GM19397 (cell line): ENCODE measurements around the gene LTBP1.

Experiments
- ATAC-seq: cut with Tn5 transposase; IDR thresholded peaks from one replicate; pipeline ENCODE4 v1.9.1; 2021; ENCODE audit warnings: mild to moderate bottlenecking, moderate library complexity; ENCODE audit not compliant: unreplicated experiment

LTBP1 gene

DNA sequence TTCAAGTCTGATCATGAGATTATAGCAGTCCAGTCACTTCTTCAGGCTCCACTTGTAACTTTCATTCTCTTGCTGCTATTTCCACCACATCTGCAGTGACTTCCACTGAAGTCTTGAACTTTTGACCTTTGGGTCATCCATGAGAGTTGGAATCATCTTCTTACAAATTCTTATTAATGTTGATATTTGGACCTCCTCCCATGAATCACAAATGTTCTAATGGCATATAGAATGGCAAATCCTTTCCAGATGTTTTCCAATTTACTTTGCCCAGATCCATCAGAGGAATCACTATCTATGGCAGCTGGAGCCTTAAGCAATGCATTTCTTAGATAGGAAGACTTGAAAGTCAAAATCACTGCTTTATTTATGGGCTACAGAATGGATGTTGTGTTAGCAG, 159.4 kb downstream of the LTBP1 start:
- ATAC-seq = no peak

DNA sequence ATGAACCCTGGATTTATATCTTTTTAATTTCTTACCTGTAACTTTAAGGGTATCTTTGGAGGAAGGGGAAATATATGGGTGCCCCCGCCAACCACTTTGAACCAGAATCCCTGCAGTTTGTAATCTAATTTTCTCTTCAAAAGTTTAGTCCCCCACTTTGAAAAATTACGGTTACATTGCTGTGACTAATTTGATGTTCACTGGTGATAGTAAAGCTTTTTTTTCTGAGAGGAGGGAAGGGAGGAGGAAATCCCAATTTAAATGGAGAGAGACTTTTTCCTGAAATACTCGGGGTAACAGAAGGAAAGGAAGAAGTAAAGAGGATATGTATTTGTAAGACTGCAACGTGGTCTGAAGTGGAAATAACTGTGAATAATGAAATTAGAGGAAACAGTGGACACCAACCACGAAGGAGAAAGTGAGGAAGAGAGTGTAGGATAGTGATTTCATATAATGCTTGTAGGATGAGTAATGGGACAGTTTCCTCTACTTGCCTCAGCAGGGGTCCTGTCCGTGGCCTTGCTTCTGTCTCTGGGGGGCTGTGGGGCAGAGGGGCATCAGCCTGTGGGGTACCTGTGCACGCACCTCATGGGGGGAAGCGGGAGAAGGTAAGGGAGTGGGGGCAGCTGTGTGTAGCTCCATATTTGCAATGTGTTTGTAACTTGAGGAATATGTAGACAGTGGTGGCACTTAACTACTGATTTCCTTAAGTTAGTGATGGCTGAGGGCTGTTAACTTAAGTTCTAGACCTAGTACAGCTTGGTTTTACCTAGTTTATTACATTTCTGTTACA, 161.1 kb downstream of the LTBP1 start:
- no peak for ATAC-seq

DNA sequence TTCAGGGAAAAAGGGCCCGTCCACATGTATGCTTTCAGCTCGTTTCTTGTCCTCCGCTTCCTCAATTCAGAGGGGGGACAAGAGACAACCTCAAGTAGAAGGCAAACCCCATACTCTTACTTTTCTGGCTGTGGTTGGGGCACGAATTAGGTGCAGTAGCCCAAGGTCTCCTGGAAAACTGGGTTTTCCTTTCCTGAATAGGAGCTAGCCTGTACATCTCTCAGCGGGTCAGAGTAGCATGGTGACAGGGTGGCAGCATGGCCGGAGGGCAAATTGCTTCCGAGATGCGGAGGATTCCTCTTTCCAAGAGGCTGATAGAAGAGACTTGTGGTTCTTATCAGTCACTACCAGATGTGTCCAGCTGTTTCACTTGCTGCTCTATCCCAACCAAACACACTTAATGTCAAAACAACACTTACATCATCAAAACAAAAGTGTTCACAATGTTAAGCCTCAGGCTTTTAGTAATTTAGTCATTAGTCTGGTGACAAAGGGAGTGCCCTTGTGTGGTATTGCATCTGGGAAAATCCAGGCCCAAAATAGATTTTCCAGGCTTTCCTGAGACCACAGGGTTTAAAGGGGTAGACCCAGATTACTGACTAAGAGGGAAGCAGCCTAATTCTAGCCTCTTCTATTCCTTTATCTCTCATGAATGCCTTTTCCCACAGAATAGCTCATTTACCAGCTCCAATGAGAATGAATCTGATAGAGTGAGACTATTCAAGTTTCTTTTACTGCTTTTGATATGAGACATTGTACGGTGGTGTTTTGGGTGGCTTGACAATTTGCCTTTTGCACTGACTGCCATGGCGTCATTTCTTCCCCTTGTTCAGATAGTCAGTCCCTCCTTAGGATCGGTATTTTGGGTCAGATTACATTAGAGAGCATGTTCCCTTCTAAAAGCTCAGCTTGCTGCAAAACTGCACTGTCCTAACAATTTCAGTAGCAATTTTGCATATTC, 162.0 kb downstream of the LTBP1 start:
- ATAC-seq = no peak

DNA sequence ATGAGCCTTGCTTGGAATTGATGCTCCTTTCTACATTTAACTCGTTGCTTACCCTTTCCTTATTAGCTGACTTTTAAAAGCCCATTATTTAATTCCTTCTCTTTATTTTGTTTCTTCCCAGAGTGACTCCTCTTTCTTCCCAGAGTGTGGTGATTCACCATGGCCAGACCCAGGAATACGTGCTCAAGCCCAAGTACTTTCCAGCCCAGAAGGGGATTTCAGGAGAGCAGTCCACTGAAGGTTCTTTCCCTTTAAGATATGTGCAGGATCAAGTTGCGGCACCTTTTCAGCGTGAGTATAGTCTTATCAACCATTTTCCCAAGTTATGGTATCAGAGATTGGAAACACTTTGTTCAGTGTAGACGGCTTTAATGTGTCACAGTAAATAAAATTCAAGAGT, 163.7 kb downstream of the LTBP1 start:
- ATAC-seq = no peak

DNA sequence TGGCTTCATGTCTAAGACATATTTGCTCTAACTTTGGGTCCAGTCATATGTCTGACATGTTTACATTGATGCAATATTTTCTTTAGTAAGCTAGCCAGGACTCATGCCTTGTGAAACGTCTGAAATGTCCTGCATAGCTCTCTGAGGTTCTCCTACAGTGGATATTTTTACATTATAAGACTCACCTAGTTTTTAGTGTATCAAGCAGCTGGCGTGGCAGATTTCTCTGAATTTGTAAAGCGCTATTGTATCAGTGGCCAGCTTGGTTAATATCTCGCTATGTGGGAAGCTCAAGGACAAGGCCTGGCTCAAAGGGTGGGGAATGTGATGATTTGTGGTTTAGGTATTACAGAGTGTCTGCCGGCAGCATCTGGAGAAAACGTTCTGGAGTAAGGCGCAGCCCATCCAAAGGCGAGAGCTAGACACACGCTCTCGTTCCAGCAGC, 164.3 kb downstream of the LTBP1 start:
- ATAC-seq = no peak

DNA sequence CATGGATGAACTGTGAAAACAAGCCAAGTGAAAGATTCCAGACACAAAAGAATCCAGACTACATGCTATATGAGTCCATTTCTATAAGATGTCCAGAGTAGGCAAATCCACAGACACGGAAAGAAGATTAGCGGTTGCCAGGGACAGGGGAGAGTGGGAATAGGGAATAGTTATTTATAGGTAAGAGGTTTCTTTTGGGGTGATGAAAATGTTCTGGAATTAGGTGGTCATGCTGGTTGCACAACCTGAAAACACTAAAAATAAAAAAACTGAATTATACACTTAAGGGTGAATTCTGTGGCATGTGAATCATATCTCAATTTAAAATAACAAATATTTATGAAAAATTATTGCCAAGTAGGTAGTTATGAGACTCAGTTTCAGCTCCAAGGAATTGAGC, 168.4 kb downstream of the LTBP1 start:
- no peak for ATAC-seq

DNA sequence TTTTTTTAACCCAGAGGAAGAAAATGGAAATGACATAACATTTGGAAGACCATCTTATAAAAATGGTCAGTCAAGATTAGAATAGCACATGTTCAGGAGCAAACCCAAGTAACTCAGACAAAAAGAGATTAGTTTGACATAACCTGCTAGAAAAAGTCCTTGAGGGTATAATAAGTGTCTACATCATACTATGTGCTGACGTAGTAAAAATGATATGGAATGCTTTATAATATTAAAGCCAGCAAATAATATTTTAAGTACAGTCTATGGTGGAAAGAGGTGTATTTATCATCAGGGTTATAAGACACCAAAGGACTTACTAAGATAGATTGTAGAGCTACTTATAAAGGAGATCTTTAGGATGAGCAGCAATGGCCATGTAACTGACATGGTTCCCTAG, 169.0 kb downstream of the LTBP1 start:
- no peak for ATAC-seq

DNA sequence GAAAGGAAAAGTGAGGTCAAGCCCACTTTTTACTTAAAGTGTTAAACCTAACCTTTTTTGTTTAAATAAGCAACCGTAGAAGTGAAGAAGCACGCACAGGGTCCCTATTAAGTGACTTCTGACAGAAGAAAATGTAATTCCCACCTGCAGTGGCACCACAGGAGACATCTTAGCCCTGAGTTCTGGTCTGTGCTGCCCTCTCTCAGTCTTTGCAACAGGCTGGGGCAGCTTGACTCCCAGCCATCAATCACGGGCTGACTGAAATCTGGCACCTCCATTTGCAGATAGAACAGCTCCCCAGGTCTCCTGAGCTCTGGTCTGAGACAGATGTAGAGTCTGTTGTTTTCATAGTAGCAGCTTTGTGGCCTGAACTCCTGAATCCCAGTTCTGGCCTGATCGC, 170.0 kb downstream of the LTBP1 start:
- ATAC-seq = no peak

DNA sequence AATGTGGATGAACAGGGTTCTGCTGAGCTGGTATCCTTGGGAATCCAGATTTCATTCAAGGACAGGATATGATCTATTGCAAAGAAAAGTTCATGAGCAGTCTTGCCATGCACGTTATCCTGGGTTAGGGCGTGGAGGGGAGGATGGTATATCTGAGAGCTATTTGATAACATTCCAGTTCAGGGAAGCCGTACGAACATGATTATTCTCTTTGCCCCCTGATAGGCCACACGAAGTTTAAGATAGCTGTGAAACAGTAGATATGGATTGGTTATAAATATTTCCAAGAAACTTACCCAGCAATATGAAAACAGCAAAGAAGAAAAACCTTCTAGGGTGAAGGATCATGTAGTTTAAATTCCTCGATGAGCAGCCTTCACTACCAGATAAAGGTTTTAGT, 171.9 kb downstream of the LTBP1 start:
- no peak for ATAC-seq

DNA sequence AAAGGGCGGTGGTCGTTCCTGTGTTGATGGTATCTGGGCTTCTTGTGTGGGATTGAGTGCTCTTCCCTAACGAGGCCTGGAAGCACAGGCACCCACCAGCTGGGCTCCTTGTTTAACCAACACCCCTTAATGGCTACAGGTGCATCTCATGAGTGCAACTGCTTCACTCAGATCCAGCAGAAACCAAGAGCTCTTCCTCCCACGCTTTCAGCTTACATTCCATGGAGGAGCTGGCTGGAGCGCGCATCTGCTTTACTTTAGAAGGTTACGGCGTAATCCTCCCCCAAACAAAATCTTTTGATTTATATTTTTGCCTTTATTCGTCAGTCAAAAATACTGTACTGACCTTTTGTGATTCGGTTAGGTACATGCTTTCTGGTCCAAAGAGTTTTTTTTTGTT, 174.7 kb downstream of the LTBP1 start:
- no peak for ATAC-seq

DNA sequence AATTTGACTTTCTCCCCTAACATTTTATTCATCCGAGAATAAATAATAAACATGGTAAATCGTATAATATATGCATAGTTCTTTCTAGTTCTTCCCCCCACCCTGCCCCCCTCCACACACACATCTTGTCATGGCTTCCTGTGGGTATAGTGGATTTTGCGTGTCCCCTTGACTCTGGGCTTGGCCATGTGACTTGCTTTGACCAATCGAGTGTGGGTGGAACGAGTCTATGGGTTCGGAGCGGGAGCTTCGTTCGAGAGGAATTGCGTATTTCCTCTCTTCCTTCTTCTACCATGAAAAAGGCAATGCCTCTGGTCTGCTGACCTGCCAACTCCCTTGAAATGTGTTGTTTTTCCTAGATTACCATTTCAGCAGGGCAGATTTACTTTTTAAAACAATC, 175.2 kb downstream of the LTBP1 start:
- no peak for ATAC-seq

DNA sequence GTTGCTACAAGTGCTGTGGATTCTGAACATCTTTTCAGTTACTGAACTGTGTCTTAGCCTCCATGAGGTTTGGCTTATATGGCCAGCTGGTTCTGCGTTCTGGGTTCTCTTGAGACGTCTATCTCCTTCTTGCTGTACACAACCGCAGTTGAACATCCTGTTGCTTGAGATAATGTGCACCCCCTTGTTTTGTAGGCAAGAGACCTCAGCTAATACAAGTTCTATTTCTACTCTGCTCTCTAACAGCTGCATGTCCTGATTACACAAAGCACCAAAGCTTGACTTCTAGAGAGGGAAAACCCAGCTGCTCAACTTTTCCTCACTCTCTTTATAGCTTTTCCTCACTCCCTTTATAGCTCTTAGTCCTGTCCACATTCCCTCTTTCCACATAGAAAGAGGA, 176.0 kb downstream of the LTBP1 start:
- no peak for ATAC-seq

DNA sequence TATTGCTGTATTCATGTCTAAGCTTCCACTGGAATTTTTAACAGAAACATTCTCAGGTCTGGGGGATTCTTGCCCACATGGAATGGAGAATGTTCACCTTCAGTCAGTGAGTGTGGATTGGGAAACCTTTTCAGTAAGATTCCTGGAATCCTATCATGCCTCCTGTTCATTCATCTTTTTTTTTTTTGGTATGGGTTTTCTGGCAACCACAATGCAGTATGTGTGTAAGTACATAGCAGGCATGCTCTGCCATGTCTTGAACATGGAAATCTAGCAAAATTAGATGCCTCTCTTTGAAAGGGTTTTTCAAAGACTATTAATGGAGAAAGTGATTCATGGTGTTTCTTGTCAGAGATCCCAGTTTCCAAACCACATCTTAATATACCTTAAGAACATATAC, 176.5 kb downstream of the LTBP1 start:
- no peak for ATAC-seq

DNA sequence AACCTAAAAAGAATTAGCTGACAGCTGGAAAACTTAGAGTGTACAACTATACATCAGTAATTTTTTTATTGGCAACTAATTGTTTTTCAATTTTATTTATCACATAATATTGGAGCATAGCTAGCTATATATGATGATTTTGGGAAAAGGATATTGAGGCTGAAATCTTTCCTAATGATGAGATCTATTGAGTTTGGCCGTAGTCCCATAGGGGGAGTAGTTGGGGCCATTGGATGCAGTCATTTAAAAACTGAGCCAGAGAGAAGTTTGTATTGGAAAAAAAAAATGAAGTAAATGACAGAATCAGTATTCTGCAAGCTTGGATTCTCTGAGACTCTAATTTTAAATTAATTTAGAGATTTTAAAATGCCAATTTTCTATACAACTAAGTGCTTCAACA, 179.8 kb downstream of the LTBP1 start:
- ATAC-seq = no peak

DNA sequence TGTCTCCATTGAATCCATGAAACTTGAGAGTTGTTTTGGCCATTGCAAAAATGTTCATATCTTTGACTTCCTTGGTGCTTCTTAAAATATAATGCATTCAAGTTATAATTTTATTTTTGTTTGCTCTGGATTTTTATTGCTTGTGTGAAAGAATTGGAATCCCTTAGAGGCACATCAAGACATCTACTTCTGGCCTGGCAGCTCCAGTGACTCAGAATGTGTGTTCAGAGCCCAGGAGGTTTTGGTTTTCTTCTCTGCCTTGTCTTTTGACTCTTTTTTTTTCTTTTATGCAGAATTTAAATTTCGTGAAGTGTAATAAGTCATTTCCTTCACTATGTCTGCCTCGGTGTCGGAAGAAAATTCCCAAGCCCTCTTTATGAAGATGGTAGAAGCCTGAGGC, 180.2 kb downstream of the LTBP1 start:
- no peak for ATAC-seq

DNA sequence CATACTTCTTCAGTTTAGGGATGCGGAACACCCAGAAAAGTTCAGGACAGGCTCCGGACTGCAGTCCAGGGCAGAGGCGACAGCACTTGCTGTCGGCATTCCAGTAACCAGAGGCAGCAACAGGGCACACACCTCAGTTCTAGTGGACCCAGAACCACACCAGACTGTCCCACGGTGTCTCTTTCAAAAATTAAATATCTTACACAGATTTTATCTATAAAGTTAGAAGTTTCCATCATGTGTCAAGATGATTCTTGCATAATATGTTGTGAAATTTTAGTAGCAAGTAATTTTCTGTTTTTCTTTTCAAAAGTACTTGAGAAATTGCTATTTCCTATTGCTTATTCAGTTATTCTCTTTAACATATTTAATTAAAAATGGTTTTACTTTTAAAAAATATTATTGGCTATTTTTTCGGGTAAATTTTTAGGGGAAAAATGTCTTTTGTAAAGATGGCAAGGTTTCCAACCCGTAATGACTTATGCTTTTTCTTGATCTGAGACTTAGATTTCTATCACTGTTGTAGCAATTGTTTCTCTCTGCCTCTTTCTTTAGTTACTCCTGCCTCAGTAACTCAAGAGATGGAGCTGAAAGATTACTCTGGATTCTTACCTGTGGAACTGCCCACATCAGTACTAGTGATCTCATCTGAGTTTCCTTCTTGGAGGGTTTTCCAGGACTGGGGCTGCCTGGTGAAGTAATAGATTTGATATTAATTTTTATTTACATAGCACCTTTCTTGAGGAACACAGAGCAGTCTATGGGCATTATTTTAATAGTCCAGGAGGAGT, 182.7 kb downstream of the LTBP1 start:
- no peak for ATAC-seq

DNA sequence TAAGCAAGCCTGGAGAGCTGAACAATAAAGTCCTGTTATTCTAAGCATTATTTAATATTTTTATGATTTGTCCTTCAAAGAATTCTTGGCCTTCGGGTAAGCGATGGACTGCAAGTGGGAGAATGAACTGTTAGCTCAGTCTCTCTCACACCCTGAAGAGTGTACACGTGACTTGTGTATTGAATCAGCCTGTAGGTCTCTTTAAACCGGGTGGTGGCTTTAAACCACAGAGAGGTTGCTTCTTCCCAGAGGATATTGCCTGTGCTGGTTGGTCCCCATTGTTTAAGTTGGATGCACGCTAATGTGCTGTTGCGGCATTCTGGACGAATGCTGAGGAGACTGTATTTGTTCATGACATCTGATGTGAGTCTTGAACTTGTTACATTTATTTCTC, 183.3 kb downstream of the LTBP1 start:
- no peak for ATAC-seq

DNA sequence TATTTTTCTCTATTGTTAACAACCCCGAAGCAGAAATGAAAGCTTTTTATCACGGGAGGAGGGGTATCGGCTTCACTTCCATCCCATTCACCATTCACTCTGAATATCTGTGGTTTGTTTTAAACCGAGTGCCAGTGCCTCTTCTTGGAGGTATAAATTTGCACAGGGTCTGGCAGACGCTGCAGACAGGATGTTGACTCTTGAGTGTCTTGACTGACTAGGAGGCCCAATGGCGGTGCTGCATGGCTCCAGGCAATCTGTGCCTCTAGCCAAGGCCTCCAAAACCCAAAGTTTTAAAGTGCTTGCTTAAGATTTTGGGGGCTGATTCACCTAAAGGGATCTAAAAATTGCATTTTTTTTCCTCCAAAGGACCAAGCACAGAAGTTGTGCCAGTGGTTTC, 183.8 kb downstream of the LTBP1 start:
- no peak for ATAC-seq

DNA sequence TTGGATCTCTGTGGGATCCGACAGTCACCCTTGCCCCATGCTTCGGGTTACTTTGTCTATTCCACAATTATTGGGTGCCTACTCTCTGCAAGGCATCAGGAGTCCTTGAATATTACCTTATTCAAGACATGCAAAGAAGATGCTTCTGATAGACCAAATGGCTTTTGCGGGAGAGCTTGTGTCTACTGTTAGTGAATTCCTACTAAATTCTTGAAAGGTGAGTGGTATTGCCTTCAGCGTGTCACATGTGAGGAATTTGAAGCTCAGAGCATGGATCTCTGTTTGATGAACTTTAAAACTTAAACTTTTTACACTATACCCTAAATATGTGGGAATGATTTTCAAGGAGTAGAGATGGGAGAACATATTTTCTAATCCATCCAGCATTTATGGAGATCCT, 184.4 kb downstream of the LTBP1 start:
- no peak for ATAC-seq

DNA sequence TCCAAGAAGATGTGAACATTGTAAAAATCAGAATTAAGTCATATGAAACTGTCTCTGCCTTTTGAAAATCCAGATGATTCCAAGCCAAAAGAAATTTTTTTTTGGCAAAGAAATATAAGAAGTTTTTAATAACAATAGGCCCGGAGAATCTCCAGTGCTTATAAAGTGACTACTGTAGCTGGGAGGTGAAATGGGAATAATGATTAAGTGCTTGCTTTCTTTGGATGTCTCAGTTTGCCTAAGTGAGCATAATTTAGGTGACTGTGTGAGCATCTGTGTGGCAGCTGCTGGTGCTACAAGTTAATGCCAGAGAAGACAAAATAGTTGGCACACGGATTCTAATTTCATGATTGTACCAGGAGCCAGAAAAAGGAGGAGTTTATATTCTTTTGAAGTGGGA, 185.0 kb downstream of the LTBP1 start:
- no peak for ATAC-seq

DNA sequence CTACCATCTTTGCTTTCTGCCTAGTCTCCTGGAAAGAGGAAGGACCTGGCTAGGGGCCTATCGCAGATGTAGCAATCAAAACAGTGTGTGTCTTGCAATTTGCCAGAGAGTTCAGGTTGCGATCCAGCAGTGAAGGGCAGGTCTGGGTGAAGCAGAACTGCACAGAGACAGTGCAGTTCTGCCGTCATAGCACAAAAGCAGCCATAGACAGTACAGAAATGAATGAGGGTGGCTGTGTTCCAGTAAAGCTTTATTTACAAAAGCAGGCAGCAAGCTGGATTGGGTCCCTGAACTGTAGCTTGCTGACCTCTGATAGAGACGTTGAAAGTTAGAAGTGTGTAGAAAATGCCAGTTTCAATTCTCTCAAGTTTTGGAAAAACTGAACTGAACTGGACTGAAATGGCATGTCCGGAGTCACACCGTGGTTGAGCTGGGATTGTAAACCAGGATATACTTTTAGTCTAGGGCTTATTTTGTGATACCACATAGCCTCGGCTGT, 186.8 kb downstream of the LTBP1 start:
- ATAC-seq = no peak
